22Rv1 (cell line): ENCODE results near the gene CNN3.

Experiments
- H3K27ac ChIP-seq: fragments of 450-650 bp; 2 replicates; pipeline ENCODE4 v1.5.1; 2017
- ZFX ChIP-seq: fragments of 450-650 bp; IDR thresholded peaks from 2 replicates; pipeline ENCODE4 v1.6.1; 2017; ENCODE audit warnings: antibody characterized with exemption, borderline replicate concordance
- TF ChIP-seq, protein P1 (sequence below): fragments of 450-650 bp; IDR thresholded peaks from 2 replicates; pipeline ENCODE4 v1.5.1; 2017; ENCODE audit warnings: mild to moderate bottlenecking

CNN3 gene

DNA sequence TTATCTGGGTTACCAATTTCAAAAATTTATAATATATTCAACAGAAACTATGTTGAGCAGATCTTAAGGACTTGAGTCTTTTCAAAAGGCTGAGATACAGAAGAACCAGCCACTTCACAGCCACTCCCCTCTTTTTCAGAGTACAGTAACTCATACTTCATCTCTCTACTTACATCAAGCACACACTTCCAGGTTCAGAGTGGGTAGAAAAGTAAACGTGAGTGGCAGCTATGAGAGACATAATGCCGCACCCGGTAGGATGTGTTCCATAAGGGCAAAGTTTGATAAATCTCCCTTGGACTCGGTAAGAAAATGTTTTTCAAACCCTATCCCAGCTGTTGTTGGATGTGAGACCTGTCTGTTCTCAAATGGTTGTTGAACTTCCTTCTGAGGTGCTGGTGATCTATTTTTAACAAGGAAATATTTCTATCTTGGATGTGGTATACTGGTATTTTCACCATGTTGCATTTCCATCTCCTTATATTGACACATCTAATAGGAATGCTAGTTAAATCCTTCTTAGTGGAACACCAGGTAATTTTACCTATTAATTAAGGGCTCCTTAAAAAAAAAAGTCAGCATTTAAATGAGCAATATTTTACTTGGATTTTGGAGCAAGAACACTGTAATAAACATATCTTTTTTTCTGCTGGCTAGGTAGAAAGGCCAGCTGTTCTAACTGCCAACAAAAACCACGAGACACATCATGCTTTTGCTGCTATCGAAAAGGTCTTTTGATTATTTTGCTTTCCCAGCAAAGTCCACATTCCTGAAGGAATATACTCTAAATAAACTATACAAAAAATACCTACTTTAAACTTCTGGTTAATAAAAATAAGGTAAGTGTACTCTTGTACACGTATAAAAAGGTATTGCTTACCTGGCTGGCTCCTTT, 28.2 kb downstream of the CNN3 start:
- TF ChIP-seq, protein P1, sequence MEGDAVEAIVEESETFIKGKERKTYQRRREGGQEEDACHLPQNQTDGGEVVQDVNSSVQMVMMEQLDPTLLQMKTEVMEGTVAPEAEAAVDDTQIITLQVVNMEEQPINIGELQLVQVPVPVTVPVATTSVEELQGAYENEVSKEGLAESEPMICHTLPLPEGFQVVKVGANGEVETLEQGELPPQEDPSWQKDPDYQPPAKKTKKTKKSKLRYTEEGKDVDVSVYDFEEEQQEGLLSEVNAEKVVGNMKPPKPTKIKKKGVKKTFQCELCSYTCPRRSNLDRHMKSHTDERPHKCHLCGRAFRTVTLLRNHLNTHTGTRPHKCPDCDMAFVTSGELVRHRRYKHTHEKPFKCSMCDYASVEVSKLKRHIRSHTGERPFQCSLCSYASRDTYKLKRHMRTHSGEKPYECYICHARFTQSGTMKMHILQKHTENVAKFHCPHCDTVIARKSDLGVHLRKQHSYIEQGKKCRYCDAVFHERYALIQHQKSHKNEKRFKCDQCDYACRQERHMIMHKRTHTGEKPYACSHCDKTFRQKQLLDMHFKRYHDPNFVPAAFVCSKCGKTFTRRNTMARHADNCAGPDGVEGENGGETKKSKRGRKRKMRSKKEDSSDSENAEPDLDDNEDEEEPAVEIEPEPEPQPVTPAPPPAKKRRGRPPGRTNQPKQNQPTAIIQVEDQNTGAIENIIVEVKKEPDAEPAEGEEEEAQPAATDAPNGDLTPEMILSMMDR, result no peak
- TF ChIP-seq ZFX, result no peak
- no peak overlapping the region for H3K27ac ChIP-seq

DNA sequence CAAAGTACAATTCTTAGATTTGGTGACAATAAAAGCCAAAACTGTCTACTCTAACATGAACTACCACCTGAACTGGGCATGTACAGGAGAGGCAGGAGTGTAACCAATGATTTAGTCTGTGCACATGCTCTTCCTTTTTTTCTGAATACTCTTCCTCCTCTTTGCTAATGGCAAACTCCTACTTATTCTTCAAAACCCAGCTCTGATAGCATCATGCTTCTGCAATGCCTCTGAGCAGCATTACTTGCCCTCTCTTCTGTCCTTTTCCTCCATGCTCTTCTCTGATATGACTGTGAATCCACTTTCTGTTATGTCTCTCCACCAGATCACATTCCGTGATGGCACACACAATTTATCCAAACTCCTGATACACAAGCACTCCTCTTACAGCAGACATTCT, 31.4 kb downstream of the CNN3 start:
- H3K27ac ChIP-seq, result no peak overlapping the region
- TF ChIP-seq, protein P1, result no peak
- TF ChIP-seq ZFX, result no peak

DNA sequence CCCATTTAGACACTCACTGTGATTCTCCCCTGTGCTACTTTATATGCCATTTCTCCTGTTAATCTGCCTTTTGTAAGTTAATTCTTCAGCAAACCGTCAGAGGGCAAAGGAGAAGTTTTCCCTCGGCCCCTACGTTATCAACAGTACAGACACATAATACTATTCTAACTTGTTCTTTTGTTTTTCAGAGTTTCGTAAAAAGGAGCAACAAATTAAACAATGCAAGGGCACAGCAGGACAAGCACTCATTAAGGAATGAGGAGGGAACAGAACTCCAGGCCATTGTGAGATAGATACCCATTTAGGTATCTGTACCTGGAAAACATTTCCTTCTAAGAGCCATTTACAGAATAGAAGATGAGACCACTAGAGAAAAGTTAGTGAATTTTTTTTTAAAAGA, 32.3 kb downstream of the CNN3 start:
- TF ChIP-seq, protein P1, result no peak
- TF ChIP-seq ZFX, result no peak

DNA sequence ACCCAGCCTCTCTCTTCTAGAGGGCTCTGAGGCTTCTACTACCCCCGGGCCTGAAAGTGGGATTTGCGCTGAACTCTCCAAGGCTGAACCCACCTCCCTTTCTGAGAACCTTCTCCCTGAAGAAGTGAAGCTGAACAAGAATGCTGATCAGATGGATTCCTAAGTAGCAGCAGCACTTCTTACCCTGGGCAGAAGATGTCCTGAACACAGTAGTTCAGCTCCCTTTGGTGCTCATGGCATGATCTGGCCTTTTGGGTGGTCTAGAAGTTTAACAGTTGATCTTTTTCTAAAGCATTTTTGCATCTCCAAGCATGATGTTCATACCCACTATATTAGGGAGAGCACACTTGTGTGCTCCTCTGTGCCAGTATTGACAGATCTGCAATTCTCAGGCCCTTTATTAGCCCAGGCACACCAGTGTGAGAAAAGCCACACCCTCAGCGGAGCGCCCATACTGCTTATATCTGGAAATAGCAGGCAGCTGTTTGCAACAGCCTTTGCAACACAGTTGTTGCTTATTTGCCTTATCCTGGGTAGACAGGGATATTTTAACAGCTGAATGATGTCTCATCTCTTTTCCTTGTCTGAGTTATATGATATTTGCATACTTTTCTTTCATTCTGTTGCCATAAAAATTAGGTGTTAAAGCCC, 34.2 kb downstream of the CNN3 start:
- H3K27ac ChIP-seq, result no peak overlapping the region
- TF ChIP-seq, protein P1, result no peak
- TF ChIP-seq ZFX, result no peak

More for the DNA sequence above, 32.3 kb downstream of the CNN3 start:
- no peak overlapping the region for H3K27ac ChIP-seq

DNA sequence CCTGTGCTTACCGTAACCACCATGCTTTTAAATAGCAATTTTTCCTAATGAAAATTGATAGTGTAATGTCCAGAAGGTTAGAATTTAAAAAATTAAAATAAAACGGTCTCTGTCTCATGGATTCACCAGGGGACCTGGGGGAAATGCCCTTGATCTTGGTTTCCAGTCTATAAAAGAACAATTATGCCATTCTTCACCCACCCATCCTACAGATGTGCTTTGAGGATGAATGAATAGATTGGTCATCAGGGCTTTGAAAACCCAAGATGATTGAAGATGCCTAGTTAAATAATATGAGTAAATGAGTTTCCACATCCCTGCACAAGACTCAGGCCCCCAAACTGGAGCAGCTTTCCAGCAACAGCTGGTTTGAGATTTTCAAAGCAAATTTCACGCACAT, 38.7 kb downstream of the CNN3 start:
- no peak overlapping the region for H3K27ac ChIP-seq
- TF ChIP-seq, protein P1, result no peak
- TF ChIP-seq ZFX, result no peak

DNA sequence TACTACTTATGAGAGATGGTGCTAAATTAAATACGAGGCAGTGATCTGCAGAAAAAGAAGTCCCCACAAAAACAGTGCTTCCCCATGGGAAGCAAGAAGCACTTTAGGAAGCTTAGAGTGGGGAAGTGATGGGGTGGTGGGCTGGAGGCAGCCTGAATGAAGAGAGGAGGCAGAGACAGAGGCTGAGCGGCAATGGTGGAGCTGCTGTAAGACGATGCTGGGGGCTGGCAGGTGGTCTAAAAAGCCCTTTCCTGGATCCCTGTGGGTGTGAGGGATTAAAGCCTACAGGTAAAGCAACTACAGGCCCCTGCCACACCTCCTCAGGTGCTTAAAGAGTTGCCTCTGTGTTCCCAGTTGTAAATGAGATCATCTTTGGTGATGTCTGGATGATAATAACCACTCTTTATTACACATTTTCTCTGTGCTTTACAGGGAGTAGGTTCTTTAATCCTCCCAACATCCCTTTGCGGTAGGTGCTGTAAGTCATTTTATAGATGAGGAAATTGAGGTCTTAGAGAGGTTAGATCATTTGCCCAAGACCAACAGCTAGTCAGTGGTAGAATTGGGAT, 39.2 kb downstream of the CNN3 start:
- TF ChIP-seq, protein P1, result no peak
- TF ChIP-seq ZFX, result no peak
- no peak overlapping the region for H3K27ac ChIP-seq
